ENCODE data around the gene STPG2. TPM values are rescaled to one million over a fixed set of nuclear protein-coding genes. Genes with fewer than 3 reads are reported as not detected.

Gene STPG2
- total and polyA plus RNA-seq, 12 donors = 0.07 to 1.8 (median 0.61) TPM; not detected in 3

GRCh38 chr4:97593248-97593647, 550.0 kb downstream of the STPG2 start:
- Histone ChIP-seq H3K36me3 (replicated peaks in 1 of 2) (no peaks in the 10 kb centered on the region), H3K27ac (no peak overlapping the region), H3K27me3 (no peaks in the 10 kb centered on the region), H3K4me3 (no peak overlapping the region), H3K4me1 (replicated peaks in 1 of 2) (no peaks in the 10 kb centered on the region), H3K9me3 (replicated peaks in 1 of 3) (no peaks in the 10 kb centered on the region)
- 92 to 95% (median 93%) methylated on average over 9 of the region's 9 CpGs for WGBS, 4 donors
- TF ChIP-seq CTCF (IDR thresholded peaks at IDR 0.05) = no peak
- TF ChIP-seq POLR2A (IDR thresholded peaks at IDR 0.05) = no peak
- DNase-seq = no peak
- intact Hi-C loops (cut with DNase I) = no loop called here

- TF ChIP-seq POLR2A (IDR thresholded peaks at IDR 0.05) (no peak), CTCF (IDR thresholded peaks at IDR 0.05) (no peak)
- WGBS, 4 donors = 75 to 79% (median 78%) methylated on average over 4 of the region's 4 CpGs
- no peak for DNase-seq
- H3K36me3 ChIP-seq (replicated peaks in 1 of 2) = no peaks in the 10 kb centered on the region
- no peaks in the 10 kb centered on the region for H3K4me1 ChIP-seq (replicated peaks in 1 of 2)
- H3K27ac ChIP-seq = no peak overlapping the region
- no peaks in the 10 kb centered on the region for H3K27me3 ChIP-seq
- no peak overlapping the region for H3K4me3 ChIP-seq
- H3K9me3 ChIP-seq (replicated peaks in 1 of 3) = no peaks in the 10 kb centered on the region
- intact Hi-C loops (cut with DNase I) = no loop called here
Measured at GRCh38 chr4:97590266-97590665, 553.0 kb downstream of the STPG2 start.

DNA sequence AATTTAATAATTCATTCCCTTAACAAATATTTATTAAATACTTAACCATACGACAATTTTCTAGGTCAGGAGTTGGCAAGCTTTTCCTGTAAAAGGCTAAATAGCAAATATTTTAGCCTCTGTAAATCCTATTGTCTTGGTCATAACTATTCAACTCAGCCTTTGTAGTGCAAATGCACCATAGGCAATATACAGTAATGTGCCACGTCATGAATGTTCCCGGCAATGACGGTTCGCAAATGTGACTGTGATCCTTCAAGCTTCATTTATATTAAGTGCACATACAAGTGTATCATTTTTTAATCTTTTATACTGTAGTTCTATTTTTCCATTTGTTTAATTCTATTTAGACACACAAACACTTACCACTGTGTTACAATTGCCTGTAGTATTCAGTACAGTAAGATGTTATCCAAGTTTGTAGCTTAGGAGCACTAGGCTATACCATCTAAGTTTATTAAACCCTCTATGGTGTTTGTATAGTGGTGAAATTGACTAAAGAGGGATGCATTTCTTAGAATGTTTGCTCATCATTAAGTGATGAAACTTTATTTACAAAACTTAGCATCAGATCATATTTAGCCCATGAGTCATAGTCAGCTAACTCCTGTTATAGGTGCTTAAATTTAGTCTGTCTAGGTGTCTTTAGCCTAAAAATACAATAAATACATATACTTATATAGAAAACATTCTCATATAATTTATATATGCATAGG, 553.6 kb downstream of the STPG2 start:
- H3K4me3 ChIP-seq = no peak overlapping the region
- intact Hi-C loops (cut with DNase I) = no loop called here
- no peaks in the 10 kb centered on the region for H3K4me1 ChIP-seq (replicated peaks in 1 of 2)
- no peaks in the 10 kb centered on the region for H3K36me3 ChIP-seq (replicated peaks in 1 of 2)
- no peaks in the 10 kb centered on the region for H3K27me3 ChIP-seq
- no peak overlapping the region for H3K27ac ChIP-seq
- TF ChIP-seq POLR2A (IDR thresholded peaks at IDR 0.05) (no peak), CTCF (IDR thresholded peaks at IDR 0.05) (no peak)
- WGBS, 4 donors = 90 to 95% (median 92%) methylated on average over 5 of the region's 5 CpGs
- no peaks in the 10 kb centered on the region for H3K9me3 ChIP-seq (replicated peaks in 1 of 3)
- DNase-seq = no peak

GRCh38 chr4:97587912-97588311, 555.4 kb downstream of the STPG2 start:
- H3K4me3 ChIP-seq = no peak overlapping the region
- no peaks in the 10 kb centered on the region for H3K9me3 ChIP-seq (replicated peaks in 1 of 3)
- no peaks in the 10 kb centered on the region for H3K27me3 ChIP-seq
- H3K27ac ChIP-seq = no peak overlapping the region
- no peaks in the 10 kb centered on the region for H3K4me1 ChIP-seq (replicated peaks in 1 of 2)
- WGBS, 4 donors = 69 to 86% (median 74%) methylated on average over 2 of the region's 2 CpGs
- no peaks in the 10 kb centered on the region for H3K36me3 ChIP-seq (replicated peaks in 1 of 2)
- TF ChIP-seq POLR2A (IDR thresholded peaks at IDR 0.05) = no peak
- TF ChIP-seq CTCF (IDR thresholded peaks at IDR 0.05) = no peak
- intact Hi-C loops (cut with DNase I) = no loop called here
- no peak for DNase-seq
